HEK293T (cell line): ENCODE data around the gene BCORL1.

Experiments used
- CTCF ChIA-PET: fragments of 350-600 bp; formaldehyde crosslinking; extraction: SDS; loops from one replicate; lab custom pipeline; 2021; ENCODE audit warnings: antibody characterized with exemption, inconsistent platforms; lab: Yijun Ruan, JAX
- POLR2A ChIA-PET: fragments of 350-600 bp; formaldehyde crosslinking; extraction: SDS; loops from one replicate; lab custom pipeline; 2020; ENCODE audit warnings: antibody characterized with exemption, inconsistent platforms; lab: Yijun Ruan, JAX
- DNase-seq: peaks from one replicate; pipeline ENCODE4 v3.0.0; 2012; ENCODE audit warnings: mixed read lengths; ENCODE audit errors: extremely low spot score
- ARNT ChIP-seq: fragments of 450-650 bp; IDR thresholded peaks from 2 replicates; pipeline ENCODE4 v1.6.1; 2017; ENCODE audit warnings: mild to moderate bottlenecking
- BHLHE40 ChIP-seq: fragments of 450-650 bp; IDR thresholded peaks from 2 replicates; pipeline ENCODE4 v1.6.1; 2016; ENCODE audit warnings: mild to moderate bottlenecking, moderate library complexity, borderline replicate concordance
- CTBP1 ChIP-seq: fragments of 450-650 bp; IDR thresholded peaks from 2 replicates; pipeline ENCODE4 v1.6.1; 2016; ENCODE audit warnings: borderline replicate concordance
- ELF4 ChIP-seq: fragments of 450-650 bp; IDR thresholded peaks from 2 replicates; pipeline ENCODE4 v1.6.1; 2017; ENCODE audit warnings: antibody characterized with exemption
- FOXA1 ChIP-seq: fragments of 450-650 bp; IDR thresholded peaks from 2 replicates; pipeline ENCODE4 v1.6.1; 2016; ENCODE audit warnings: mild to moderate bottlenecking
- FOXK2 ChIP-seq: fragments of 450-650 bp; IDR thresholded peaks from 2 replicates; pipeline ENCODE4 v1.6.1; 2016; ENCODE audit warnings: mild to moderate bottlenecking
- FOXM1 ChIP-seq: fragments of 450-650 bp; IDR thresholded peaks from 2 replicates; pipeline ENCODE4 v1.6.1; 2017; ENCODE audit warnings: mild to moderate bottlenecking, borderline replicate concordance
- HDGF ChIP-seq: fragments of 450-650 bp; IDR thresholded peaks from 2 replicates; pipeline ENCODE4 v1.6.1; 2017; ENCODE audit warnings: antibody characterized with exemption, borderline replicate concordance
- L3MBTL2 ChIP-seq: fragments of 450-650 bp; conservative IDR thresholded peaks from 2 replicates; pipeline ENCODE4 v1.6.1; 2016; ENCODE audit warnings: mild to moderate bottlenecking
- LEF1 ChIP-seq: fragments of 450-650 bp; IDR thresholded peaks from 2 replicates; pipeline ENCODE4 v1.6.1; 2017; ENCODE audit warnings: mild to moderate bottlenecking, borderline replicate concordance
- NFRKB ChIP-seq: fragments of 450-650 bp; IDR thresholded peaks from 2 replicates; pipeline ENCODE4 v1.6.1; 2016; ENCODE audit warnings: mild to moderate bottlenecking, moderate library complexity
- PKNOX1 ChIP-seq: fragments of 450-650 bp; IDR thresholded peaks from 2 replicates; pipeline ENCODE4 v1.6.1; 2016
- SP1 ChIP-seq: fragments of 450-650 bp; IDR thresholded peaks from 2 replicates; pipeline ENCODE4 v1.6.1; 2017
- SUZ12 ChIP-seq: fragments of 450-650 bp; IDR thresholded peaks from 2 replicates; pipeline ENCODE4 v1.6.1; 2016; ENCODE audit warnings: mild to moderate bottlenecking
- TARDBP ChIP-seq: fragments of 450-650 bp; IDR thresholded peaks from 2 replicates; pipeline ENCODE4 v1.6.1; 2016
- ZNF384 ChIP-seq: fragments of 450-650 bp; IDR thresholded peaks from 2 replicates; pipeline ENCODE4 v1.6.1; 2016

The BCORL1 gene

GRCh38 chrX:129992181-129992580 is 9.7 kb downstream of the BCORL1 start:
- ChIA-PET POLR2A (interaction anchor here (1.1 kb wide), 1 partner anchor 8 kb away, joined by 3 read pairs; no protein-coding TSS in a partner anchor), CTCF (no interaction called here)

GRCh38 chrX:129996120-129996519 is 13.7 kb downstream of the BCORL1 start:
- ChIA-PET CTCF (no interaction called here), POLR2A (no interaction called here)
- DNase-seq, result no peak

More at GRCh38 chrX:129992181-129992580, 9.7 kb downstream of the BCORL1 start:
- TF ChIP-seq PKNOX1, result no peak
- TF ChIP-seq L3MBTL2, result no peak
- TF ChIP-seq LEF1, result no peak
- no peak for TF ChIP-seq FOXM1
- TF ChIP-seq NFRKB, result no peak
- no peak for TF ChIP-seq CTBP1
- no peak for TF ChIP-seq SUZ12
- no peak for TF ChIP-seq FOXK2
- TF ChIP-seq HDGF, result no peak
- TF ChIP-seq ZNF384, result no peak
- no peak for TF ChIP-seq TARDBP
- no peak for TF ChIP-seq FOXA1
- TF ChIP-seq ELF4, result no peak
- TF ChIP-seq BHLHE40, result no peak
- no peak for TF ChIP-seq ARNT
- DNase-seq, result no peak

DNA sequence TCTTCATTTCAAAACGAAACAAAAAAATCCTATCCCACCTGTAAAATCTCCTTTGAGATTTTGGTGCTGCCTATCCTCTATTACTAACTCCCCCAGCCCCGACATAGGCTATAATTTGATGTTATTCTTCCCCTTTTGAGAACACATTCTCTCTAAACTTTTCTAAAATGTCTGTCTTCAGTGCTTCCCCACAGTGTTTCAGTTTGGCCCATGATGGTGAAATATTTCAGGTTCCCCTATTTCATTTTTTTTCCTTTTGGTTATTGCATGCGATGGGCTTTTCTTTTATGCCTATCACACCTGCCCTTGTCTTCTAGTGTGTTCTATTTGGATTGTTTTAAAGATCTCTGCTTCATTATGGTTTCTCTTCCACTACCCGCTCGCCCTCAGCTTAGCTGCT is 14.7 kb downstream of the BCORL1 start:
- no peak for DNase-seq
- ChIA-PET CTCF (no interaction called here), POLR2A (no interaction called here)
- TF ChIP-seq CTBP1, result no peak

More at GRCh38 chrX:129996120-129996519, 13.7 kb downstream of the BCORL1 start:
- TF ChIP-seq TARDBP (no peak), SP1 (no peak), SUZ12 (no peak), ELF4 (no peak), LEF1 (no peak)

GRCh38 chrX:129998021-129998420 is 15.6 kb downstream of the BCORL1 start:
- ChIA-PET CTCF (no interaction called here), POLR2A (interaction anchor here (1.1 kb wide), 1 partner anchor 17 kb away, joined by 3 read pairs; no protein-coding TSS in a partner anchor)
- TF ChIP-seq TARDBP (no peak), CTBP1 (no peak), HDGF (no peak), FOXK2 (no peak), LEF1 (no peak), L3MBTL2 (no peak), FOXM1 (no peak), FOXA1 (no peak), ZNF384 (no peak), SUZ12 (no peak), ELF4 (no peak), NFRKB (no peak), SP1 (no peak), ARNT (no peak), PKNOX1 (no peak), BHLHE40 (no peak)

DNA sequence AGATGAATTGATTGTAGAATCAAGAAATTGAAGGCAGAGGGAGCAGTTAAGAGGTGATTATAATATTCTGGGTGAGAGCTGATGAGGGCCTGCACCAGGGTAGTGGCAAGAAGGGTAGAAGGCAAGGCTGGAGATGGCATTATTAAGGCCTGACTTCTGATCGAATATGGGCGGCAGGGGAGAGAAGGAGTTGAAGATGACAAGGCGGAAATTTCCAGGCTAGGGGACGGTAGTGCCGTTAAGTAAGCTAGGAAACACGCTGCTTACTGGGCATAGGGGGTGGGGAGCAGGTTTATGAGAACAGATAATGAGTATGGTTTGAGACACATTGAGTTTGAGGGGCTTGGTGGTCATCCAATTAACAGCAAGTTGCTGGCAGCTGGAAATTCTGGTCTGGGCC is 19.5 kb downstream of the BCORL1 start:
- ChIA-PET POLR2A (no interaction called here), CTCF (no interaction called here)
- TF ChIP-seq PKNOX1, result no peak
- TF ChIP-seq L3MBTL2, result no peak
- TF ChIP-seq SUZ12, result no peak
- no peak for TF ChIP-seq ARNT
- no peak for TF ChIP-seq FOXM1
- no peak for TF ChIP-seq CTBP1
- TF ChIP-seq FOXK2, result no peak
- TF ChIP-seq FOXA1, result no peak
- no peak for TF ChIP-seq TARDBP
- no peak for TF ChIP-seq NFRKB
- no peak for TF ChIP-seq BHLHE40
- TF ChIP-seq SP1, result no peak
- no peak for DNase-seq

More at GRCh38 chrX:129998021-129998420, 15.6 kb downstream of the BCORL1 start:
- DNase-seq, result no peak

- DNase-seq, result no peak
- ChIA-PET CTCF (no interaction called here), POLR2A (no interaction called here)
- TF ChIP-seq LEF1 (no peak), FOXK2 (no peak), FOXA1 (no peak), SP1 (no peak), HDGF (no peak), L3MBTL2 (no peak), SUZ12 (no peak), FOXM1 (no peak), ZNF384 (no peak), CTBP1 (no peak), ARNT (no peak), TARDBP (no peak), NFRKB (no peak), ELF4 (no peak), BHLHE40 (no peak)
These were observed 20.1 kb downstream of the BCORL1 start for GRCh38 chrX:130002541-130002940.
